GM21528 (cell line): ENCODE data around the gene PTRH1.
A peak's percentile ranks its signal among the peaks of the same experiment; 100 is the strongest.

Experiments used
- ATAC-seq: cut with Tn5 transposase; IDR thresholded peaks from one replicate; pipeline ENCODE4 v1.9.1; 2021; ENCODE audit warnings: mild to moderate bottlenecking, moderate library complexity; ENCODE audit not compliant: unreplicated experiment, low FRiP score

Gene PTRH1

DNA sequence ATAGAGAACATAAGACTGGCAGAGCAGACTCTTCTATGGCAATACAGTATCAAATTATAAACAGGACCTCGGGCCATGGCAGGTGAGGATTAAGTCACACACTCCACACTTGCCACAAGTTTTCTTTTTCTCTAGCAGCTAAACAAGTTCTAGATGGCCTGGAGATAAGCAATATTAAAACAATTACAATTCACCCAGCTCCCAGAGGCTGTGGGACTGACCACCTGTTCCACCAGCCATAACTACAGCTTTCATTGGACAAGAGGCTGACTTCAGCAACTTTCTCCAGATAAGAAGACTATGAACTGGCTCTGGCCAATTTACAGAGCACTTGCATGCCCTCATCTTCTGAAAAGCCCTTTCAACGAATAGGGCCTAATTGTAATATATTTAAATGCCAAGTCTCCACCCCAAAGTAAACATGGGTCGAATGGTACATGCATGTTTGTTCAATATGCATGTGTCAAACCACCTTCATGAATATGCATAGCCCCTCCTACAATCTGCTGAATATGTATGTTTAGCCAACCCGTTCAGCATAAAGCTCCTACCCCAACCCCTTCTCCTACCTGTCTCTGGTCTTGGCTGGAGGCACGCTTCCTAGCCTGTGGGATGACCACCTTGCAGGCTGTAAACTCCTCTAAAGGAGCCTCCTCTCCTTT lies 14.7 kb downstream of the PTRH1 start:
- ATAC-seq: no peak

DNA sequence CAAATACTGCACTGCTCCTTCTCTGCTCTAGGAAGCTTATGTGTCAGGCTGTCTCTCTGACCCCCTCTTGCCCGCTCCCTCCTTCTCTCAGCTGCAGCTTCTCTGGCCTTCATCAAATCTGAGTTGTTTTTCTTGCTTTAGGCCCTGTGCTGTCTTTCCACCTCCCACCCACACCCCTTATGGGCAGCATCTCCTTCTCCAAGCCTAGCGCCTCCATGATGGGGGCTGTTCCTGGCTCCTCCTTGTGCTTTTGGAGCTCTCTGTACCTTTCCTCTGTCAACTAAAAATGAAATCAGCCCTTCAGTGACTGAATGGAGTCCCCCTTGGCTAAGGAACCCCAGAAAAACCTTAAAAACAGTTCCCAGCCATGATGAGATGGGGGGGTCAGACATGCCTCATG lies 15.3 kb downstream of the PTRH1 start:
- ATAC-seq: no peak

DNA sequence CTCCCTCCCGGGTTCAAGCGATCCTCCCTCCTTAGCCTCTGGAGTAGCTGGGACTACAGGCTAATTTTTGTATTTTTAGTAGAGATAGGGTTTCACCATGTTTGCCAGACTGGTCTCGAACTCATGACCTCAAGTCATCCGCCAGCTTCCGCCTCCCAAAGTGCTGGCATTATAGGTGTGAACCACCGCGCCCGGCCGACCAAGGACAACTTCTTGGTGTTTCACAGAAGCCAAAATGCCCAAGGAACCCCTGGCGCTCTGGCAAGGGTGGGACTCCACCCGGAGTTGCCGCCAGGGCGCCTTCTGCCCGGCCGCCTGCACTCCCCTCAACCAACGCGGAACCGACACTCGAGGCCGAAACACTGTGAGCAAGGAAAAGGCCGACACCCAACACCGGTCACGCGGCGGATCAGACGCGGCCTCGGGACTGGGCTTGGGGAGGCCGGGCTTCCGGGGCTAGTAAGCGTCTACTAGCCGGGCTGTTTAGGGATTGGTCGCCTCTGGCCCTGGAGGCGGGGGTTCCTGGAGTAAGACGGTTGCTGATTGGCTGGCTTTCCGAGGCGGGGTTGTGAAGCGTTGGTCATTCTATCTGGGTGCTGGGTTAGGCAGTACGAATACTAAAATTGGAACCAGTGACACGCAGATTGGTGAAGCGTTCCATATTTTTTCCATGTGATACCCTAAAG lies 16.3 kb downstream of the PTRH1 start:
- peak; percentile 73 for ATAC-seq

DNA sequence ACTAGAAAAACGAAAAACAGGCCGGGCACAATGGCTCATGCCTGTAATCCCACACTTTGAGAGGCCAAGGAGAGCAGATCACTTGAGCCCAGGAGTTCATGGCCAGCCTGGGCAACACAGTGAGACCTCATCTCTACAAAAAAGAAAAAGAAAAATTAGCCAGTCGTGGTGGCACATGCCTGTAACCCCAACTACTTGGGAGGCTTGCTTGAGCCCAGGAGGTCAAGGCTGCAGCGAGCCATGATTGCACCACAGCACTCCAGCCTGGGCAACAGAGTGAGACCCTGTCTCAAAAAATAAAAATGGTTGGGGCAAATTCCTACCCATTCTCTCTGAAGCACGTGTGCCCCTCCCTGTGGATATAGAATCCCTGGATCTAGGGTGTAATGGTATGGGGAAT lies 17.1 kb downstream of the PTRH1 start:
- no peak for ATAC-seq

- ATAC-seq: no peak
Measured at GRCh38 chr9:127697575-127697974, 17.9 kb downstream of the PTRH1 start.

GRCh38 chr9:127694890-127695720 lies 20.4 kb downstream of the PTRH1 start:
- no peak for ATAC-seq

DNA sequence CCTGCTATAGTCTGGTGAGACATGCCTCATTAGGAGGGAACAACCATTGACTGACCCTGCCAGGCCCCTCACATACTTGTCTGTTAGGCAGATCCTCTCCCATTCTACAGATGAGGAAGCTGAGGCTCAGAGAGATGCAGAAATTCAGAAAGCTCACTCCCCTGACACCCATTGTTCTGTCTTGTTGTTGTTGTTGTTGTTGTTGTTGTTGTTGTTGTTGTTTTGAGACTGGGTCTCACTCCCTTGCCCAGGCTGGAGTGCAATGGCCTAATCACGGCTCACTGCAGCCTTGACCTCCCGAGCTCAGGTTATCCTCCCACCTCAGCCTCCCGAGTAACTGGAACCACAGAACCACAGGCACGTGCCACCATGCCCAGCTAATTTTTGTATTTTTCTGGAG lies 21.8 kb downstream of the PTRH1 start:
- no peak for ATAC-seq

- ATAC-seq: no peak
Measured at GRCh38 chr9:127693143-127693542, 22.3 kb downstream of the PTRH1 start.

GRCh38 chr9:127692071-127692470 lies 23.4 kb downstream of the PTRH1 start:
- ATAC-seq: no peak

DNA sequence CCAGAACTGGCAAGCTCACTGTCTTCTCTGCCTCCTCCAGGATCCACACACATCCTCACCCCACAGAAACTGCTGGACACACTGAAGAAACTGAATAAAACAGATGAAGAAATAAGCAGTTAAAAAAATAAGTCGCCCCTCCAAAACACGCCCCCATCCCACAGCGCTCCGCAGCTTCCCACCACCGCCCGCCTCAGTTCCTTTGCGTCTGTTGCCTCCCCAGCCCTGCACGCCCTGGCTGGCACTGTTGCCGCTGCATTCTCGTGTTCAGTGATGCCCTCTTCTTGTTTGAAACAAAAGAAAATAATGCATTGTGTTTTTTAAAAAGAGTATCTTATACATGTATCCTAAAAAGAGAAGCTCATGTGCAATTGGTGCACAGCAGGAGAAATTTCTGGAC lies 24.7 kb downstream of the PTRH1 start:
- ATAC-seq: no peak

DNA sequence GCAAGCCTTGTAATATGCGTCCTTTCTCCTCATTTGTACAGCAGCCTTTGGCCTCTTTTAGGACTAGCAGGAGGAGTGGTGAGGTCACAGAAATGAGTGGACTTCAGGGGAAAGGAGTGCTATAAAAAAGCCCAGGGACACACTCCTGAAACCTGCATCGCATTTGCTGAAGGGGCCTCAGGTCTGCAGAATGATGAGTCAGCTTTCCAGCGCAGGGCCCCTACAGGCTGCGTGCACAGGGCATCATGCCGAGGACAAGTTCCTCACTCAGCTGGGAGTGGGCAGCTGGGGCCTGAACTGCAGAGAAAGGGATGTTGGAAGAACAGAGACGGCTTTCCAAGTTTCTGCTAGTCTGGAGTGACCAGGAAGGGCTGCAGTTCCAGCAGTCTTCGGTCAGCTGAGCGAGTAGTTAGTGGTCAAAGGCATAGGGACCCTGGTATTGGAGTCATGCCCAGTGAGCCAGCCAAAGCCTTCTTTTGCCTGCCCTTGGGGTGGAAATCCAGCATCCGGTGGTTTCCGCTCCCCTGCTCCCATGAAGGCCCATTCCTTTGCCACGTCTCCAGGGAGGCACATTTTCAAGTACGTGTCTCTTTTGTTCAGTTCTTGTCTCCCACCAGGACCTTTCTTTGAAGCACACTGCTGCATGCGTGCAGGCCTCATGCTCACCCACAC lies 26.0 kb downstream of the PTRH1 start:
- ATAC-seq: no peak

GRCh38 chr9:127686461-127687393 lies 28.7 kb downstream of the PTRH1 start:
- no peak for ATAC-seq

GRCh38 chr9:127684576-127684975 lies 30.9 kb downstream of the PTRH1 start:
- no peak for ATAC-seq

DNA sequence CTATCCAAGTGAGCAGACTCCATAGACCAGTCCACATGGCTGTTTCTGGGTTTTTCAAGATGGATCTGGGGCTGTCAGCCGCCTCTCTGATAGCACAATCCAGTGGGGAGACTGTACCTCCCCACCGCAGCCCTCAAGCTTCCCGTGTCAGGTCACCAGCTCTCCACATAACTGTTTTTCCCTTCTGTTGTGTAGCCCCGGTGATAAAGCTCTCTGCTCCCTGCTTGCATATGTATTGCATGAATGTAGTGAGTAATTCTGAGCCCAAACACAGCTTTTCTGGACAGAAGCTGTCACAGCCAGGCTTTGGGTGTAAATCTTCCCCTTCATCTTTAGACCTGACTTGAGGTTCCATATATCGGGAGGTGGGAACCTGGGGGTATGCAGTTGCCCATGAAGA lies 31.7 kb downstream of the PTRH1 start:
- no peak for ATAC-seq

- no peak for ATAC-seq
Measured at GRCh38 chr9:127682351-127683136, 32.9 kb downstream of the PTRH1 start.

DNA sequence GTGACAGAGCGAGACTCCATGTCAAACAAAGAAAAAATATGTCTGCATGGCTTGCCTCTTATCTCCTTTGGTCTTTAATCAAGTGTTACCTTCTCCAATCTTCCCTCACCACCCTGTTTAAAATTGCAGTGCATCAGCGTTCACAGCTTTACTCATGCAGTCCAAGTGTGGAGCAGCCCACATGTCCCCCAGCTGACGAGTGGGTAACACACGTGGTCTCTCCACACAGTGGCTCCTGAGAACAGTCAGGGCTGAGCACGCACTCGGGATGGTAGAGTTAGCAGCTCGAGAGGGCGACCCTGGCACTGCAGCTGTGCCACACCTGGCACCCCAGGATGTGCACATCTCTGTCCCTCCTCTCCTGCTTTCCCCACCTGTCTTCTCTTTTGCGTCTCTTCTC lies 34.6 kb downstream of the PTRH1 start:
- ATAC-seq: no peak

DNA sequence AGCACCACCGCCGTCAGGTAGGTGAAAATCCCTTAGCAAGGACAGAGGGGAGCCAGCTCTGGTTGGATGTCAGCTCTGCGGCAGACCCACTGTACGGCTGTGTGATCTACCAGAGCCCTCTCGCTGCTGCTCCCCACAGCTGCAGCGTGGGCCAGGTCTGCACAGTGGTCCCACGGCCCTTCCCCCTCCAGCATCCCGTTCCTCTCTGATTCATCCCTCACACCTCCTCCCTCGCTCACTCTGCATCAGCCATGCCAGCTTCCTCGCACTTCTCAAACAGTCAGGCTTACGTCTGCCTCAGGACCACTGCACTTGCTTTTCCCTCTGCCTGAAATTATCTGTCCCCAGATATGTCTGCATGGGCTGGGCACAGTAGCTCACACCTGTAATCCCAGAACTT lies 35.2 kb downstream of the PTRH1 start:
- no peak for ATAC-seq

DNA sequence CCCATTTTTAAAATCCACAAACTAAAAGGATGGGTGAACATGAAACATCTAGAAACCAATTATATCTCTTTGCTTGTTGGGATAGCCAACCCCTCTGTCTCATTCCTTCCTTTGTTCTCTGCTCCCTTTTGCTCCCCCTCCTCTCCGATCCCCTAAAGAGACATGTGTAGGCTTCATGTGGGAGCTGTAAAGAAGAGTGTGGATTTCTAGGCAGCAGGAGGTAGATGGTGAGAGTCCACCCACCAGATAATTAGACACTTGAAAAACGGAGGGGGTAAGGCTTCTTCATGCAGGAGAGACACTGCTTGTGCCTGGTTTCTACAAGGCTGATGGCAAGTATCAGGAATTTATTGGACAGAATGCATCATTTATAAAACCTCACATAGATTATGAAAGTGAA lies 36.0 kb downstream of the PTRH1 start:
- no peak for ATAC-seq

DNA sequence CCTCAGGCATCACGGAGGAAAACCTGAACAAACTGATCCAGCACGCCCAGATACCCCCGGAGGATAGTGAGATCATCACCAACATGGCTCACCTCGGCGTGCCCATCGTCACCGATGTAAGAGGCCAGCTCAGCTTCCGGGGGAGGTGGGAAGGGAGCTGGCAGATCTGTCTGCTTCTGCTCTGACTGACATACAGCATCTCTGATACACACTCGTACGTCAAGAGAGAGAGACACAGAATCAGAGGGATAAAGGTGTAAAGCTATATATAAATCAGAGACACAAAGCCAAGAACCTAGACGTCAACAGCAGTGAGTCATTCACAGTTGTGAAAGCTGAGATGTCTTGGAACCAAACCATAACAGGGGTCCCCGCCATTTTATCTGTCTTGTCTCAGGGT lies 38.8 kb downstream of the PTRH1 start:
- ATAC-seq: no peak
